ENCODE measurements around the gene TMEM176A. TPM values are rescaled to one million over a fixed set of nuclear protein-coding genes. Genes with fewer than 3 reads are reported as not detected.

The TMEM176A gene, protein sequence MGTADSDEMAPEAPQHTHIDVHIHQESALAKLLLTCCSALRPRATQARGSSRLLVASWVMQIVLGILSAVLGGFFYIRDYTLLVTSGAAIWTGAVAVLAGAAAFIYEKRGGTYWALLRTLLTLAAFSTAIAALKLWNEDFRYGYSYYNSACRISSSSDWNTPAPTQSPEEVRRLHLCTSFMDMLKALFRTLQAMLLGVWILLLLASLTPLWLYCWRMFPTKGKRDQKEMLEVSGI
- 0.25 TPM for polyA plus RNA-seq (2013, experiment 1 of 2)
- 0.14 TPM for polyA plus RNA-seq (2013, experiment 2 of 2)

DNA sequence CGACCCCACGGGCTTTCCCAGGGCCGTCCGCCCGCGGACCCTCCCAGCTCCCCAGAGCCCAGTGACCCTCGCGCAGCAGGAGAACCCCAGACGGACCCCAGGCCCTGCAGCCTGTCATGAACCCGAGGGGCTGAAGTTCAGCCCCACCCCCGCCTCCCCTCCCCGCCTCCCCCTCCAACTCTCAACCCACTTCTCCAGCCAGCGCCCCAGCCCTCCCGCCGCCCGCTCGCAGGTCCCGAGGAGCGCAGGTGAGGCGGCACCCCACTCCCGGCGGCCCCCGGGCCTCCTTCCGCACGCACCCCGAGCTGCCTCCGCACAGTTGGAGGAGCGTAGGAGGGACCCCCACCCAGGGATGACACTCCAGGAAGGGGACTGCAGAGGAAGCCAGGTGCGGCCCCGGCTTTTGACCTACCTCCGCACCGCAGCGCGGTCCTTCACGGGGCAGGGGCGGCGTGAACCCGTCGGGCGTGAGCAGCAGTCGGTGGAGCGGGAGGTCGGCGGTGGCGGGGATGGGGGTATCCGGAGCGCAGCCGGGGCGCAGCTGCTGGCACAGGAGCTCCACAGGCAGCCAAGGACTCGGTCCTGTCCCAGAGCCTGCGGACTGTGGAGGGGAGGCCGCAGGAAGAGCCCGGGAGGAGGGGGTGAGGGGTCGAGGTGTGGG lies at the start of gene TMEM176A:
TSS of gene TMEM176A (plus strand) at position 189 of the 661 bp plus-strand sequence. CDS start 782 bp downstream, outside the sequence.
- Histone ChIP-seq H2AK5ac (ENCODE audit: low read length) (no peak within 1 kb of the TSS), H3K36me3 (ENCODE audit: control insufficient read depth, insufficient read depth, low read length) (no peaks in the 10 kb centered on the region), H3K56ac (ENCODE audit: low read length) (no peak within 1 kb of the TSS), H4K8ac (ENCODE audit: low read depth, low read length) (no peak within 1 kb of the TSS), H2BK120ac (ENCODE audit: low read depth, low read length) (no peak within 1 kb of the TSS), H3K4me1 (ENCODE audit: control insufficient read depth, low read depth, low read length) (no peaks in the 10 kb centered on the region), H3K18ac (ENCODE audit: low read length) (no peak within 1 kb of the TSS), H3K23ac (ENCODE audit: low read length) (no peak within 1 kb of the TSS), H3K27me3 (ENCODE audit: insufficient read depth, low read length, poor library complexity) (peaks cover 33% of the 10 kb centered on the region), H3K4me3 (ENCODE audit: low read length) (no peak within 1 kb of the TSS), H3K79me1 (ENCODE audit: low read length) (no peaks in the 10 kb centered on the region), H3K9ac (ENCODE audit: low read length) (no peak within 1 kb of the TSS), H3K4me2 (ENCODE audit: low read length) (peak within 1 kb of the TSS; percentile 38), H3K79me2 (ENCODE audit: control insufficient read depth, insufficient read depth, low read length) (no peaks in the 10 kb centered on the region), H2BK5ac (ENCODE audit: low read length) (no peak within 1 kb of the TSS), H2BK15ac (replicated peaks; ENCODE audit: low read depth) (no peak within 1 kb of the TSS), H4K5ac (ENCODE audit: low read length) (no peak within 1 kb of the TSS), H3K27ac (ENCODE audit: low read depth, low read length) (no peak within 1 kb of the TSS), H3K4ac (ENCODE audit: low read depth, low read length) (no peak within 1 kb of the TSS)
- WGBS (ENCODE audit: extremely low coverage, insufficient coverage, low lambda C conversion rate), result no CpG with 5 or more reads among the region's 54 CpGs
- no peak for DNase-seq

DNA sequence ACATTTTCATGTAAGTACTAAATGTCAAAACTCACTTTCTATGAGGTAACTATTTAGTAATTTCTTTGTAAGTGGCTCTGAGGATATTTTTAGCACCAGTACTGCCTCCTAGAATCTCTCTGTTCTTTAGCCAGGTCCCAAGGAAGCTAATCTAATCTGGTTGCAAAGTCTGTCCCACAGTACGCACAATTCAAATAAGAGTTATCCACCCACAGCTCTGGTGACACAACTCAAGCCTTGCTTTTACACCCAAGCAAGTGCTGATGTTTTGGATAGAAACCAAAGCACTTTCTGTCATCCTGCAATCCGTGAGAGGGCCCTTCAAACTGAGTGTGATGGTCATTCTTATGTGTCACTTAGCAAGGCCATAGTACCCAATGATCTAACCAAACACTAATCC lies 48.9 kb upstream of the TMEM176A start:
- Histone ChIP-seq H4K5ac (ENCODE audit: low read length) (no peak overlapping the region), H3K36me3 (ENCODE audit: control insufficient read depth, insufficient read depth, low read length) (no peaks in the 10 kb centered on the region), H3K79me1 (ENCODE audit: low read length) (no peaks in the 10 kb centered on the region), H2BK5ac (ENCODE audit: low read length) (no peak overlapping the region), H3K4me2 (ENCODE audit: low read length) (no peak overlapping the region), H2BK15ac (replicated peaks; ENCODE audit: low read depth) (no peak overlapping the region), H3K9ac (ENCODE audit: low read length) (no peak overlapping the region), H3K4me1 (ENCODE audit: control insufficient read depth, low read depth, low read length) (no peaks in the 10 kb centered on the region), H3K79me2 (ENCODE audit: control insufficient read depth, insufficient read depth, low read length) (no peaks in the 10 kb centered on the region), H3K56ac (ENCODE audit: low read length) (no peak overlapping the region), H3K27ac (ENCODE audit: low read depth, low read length) (no peak overlapping the region), H3K27me3 (ENCODE audit: insufficient read depth, low read length, poor library complexity) (peaks cover 4% of the 10 kb centered on the region), H3K18ac (ENCODE audit: low read length) (no peak overlapping the region), H4K8ac (ENCODE audit: low read depth, low read length) (no peak overlapping the region), H3K4me3 (ENCODE audit: low read length) (no peak overlapping the region), H3K23ac (ENCODE audit: low read length) (no peak overlapping the region), H2AK5ac (ENCODE audit: low read length) (no peak overlapping the region), H3K4ac (ENCODE audit: low read depth, low read length) (no peak overlapping the region), H2BK120ac (ENCODE audit: low read depth, low read length) (no peak overlapping the region)
- no CpG with 5 or more reads among the region's 2 CpGs for WGBS (ENCODE audit: extremely low coverage, insufficient coverage, low lambda C conversion rate)
- no peak for DNase-seq

DNA sequence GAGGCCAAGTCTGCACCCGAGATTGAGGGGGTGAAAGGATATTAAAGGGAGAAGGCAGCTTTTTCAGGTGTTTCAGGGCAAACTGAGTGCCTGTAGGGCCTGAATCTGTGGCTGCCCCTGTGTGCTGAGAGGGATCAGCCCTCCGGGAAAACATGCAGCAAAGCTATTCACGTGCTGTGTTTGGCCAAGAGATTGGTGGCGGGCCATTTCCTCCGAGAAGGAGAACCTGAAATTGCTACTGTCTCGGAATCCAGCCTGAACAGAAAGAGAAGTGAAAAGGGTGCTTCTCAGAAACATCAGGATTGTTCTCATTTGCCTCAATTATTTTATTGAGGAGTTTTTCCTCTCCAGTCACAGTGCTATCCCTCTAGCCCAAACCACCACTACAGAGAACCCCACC lies 47.3 kb upstream of the TMEM176A start:
- H3K79me2 ChIP-seq (ENCODE audit: control insufficient read depth, insufficient read depth, low read length), result no peaks in the 10 kb centered on the region
- H2BK15ac ChIP-seq (replicated peaks; ENCODE audit: low read depth), result no peak overlapping the region
- peaks cover 4% of the 10 kb centered on the region for H3K27me3 ChIP-seq (ENCODE audit: insufficient read depth, low read length, poor library complexity)
- no peak overlapping the region for H3K4me2 ChIP-seq (ENCODE audit: low read length)
- no CpG with 5 or more reads among the region's 6 CpGs for WGBS (ENCODE audit: extremely low coverage, insufficient coverage, low lambda C conversion rate)
- H3K27ac ChIP-seq (ENCODE audit: low read depth, low read length), result no peak overlapping the region
- H3K79me1 ChIP-seq (ENCODE audit: low read length), result no peaks in the 10 kb centered on the region
- no peak overlapping the region for H2AK5ac ChIP-seq (ENCODE audit: low read length)
- H3K36me3 ChIP-seq (ENCODE audit: control insufficient read depth, insufficient read depth, low read length), result no peaks in the 10 kb centered on the region
- H3K23ac ChIP-seq (ENCODE audit: low read length), result no peak overlapping the region
- DNase-seq, result no peak
- H2BK5ac ChIP-seq (ENCODE audit: low read length), result no peak overlapping the region
- H3K9ac ChIP-seq (ENCODE audit: low read length), result no peak overlapping the region
- H3K18ac ChIP-seq (ENCODE audit: low read length), result no peak overlapping the region
- H2BK120ac ChIP-seq (ENCODE audit: low read depth, low read length), result no peak overlapping the region
- no peak overlapping the region for H3K4me3 ChIP-seq (ENCODE audit: low read length)
- H4K8ac ChIP-seq (ENCODE audit: low read depth, low read length), result no peak overlapping the region
- no peak overlapping the region for H4K5ac ChIP-seq (ENCODE audit: low read length)
- no peak overlapping the region for H3K4ac ChIP-seq (ENCODE audit: low read depth, low read length)
- no peak overlapping the region for H3K56ac ChIP-seq (ENCODE audit: low read length)
- no peaks in the 10 kb centered on the region for H3K4me1 ChIP-seq (ENCODE audit: control insufficient read depth, low read depth, low read length)

DNA sequence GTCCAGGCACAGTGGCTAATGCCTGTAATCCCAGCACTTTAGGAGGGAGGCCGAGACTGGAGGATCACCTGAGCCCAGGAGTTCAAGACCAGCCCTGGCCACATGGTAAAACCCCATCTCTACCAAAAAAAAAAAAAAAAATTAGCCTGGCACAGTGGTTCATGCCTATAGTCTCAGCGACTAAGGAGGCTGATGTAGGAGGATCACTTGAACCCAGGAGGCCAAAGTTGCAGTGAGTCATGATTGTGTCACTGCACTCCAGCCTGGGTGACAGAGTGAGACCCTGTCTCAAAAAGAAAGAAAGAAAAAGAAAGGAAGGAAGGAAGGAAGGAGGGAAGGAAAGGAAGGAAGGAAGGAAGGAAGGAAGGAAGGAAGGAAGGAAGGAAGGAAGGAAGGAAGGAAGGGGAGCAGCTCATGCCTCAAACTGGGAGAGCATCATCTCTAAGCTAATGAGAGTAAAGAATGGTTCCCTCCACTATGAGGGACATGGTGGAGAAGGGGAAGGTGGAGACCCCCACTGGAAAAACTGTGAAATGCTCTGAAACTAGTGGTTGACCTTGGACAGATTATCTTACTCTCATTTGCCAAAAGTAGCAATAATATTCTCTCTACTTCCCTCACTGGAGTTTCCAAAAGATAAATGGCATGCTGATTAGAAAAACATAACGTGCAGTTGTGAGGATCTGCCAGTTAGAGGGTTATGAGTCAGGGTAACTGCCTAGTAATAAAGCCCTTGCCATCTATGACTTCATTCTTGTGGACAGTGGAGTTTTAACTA lies 46.6 kb upstream of the TMEM176A start:
- no peak overlapping the region for H3K4me2 ChIP-seq (ENCODE audit: low read length)
- H2BK120ac ChIP-seq (ENCODE audit: low read depth, low read length), result no peak overlapping the region
- no peak overlapping the region for H3K56ac ChIP-seq (ENCODE audit: low read length)
- no peak overlapping the region for H3K23ac ChIP-seq (ENCODE audit: low read length)
- H3K27ac ChIP-seq (ENCODE audit: low read depth, low read length), result no peak overlapping the region
- no peak overlapping the region for H2BK15ac ChIP-seq (replicated peaks; ENCODE audit: low read depth)
- no peak overlapping the region for H3K18ac ChIP-seq (ENCODE audit: low read length)
- no peak overlapping the region for H3K4ac ChIP-seq (ENCODE audit: low read depth, low read length)
- no peak overlapping the region for H4K5ac ChIP-seq (ENCODE audit: low read length)
- no peaks in the 10 kb centered on the region for H3K36me3 ChIP-seq (ENCODE audit: control insufficient read depth, insufficient read depth, low read length)
- no peak overlapping the region for H4K8ac ChIP-seq (ENCODE audit: low read depth, low read length)
- peaks cover 1% of the 10 kb centered on the region for H3K27me3 ChIP-seq (ENCODE audit: insufficient read depth, low read length, poor library complexity)
- no peak overlapping the region for H3K9ac ChIP-seq (ENCODE audit: low read length)
- H3K4me3 ChIP-seq (ENCODE audit: low read length), result no peak overlapping the region
- H3K79me1 ChIP-seq (ENCODE audit: low read length), result no peaks in the 10 kb centered on the region
- no peak overlapping the region for H2BK5ac ChIP-seq (ENCODE audit: low read length)
- H3K79me2 ChIP-seq (ENCODE audit: control insufficient read depth, insufficient read depth, low read length), result no peaks in the 10 kb centered on the region
- H2AK5ac ChIP-seq (ENCODE audit: low read length), result no peak overlapping the region
- WGBS (ENCODE audit: extremely low coverage, insufficient coverage, low lambda C conversion rate), result no CpG with 5 or more reads among the region's 3 CpGs
- peak; percentile 48 for DNase-seq
- no peaks in the 10 kb centered on the region for H3K4me1 ChIP-seq (ENCODE audit: control insufficient read depth, low read depth, low read length)

DNA sequence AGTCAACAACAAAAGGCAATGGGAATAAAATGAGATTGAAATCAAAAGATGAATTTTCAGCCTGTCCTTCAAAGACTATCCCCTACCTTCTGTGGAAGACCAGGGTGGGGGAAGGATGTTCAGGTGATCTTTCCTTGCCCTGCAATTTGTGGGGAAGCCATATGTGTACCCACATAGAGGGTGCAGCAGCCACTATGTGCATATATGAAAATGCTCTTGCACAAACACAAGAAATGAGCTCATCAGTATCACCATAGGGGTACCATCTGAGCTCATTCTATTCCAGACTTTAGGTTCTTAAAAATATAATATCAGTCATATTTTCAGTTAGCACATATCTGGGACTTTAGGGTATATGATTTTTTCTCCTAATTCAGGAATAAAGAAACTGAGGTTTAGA lies 45.6 kb upstream of the TMEM176A start:
- no peak for DNase-seq
- no peak overlapping the region for H2BK5ac ChIP-seq (ENCODE audit: low read length)

More for the DNA sequence above, 45.6 kb upstream of the TMEM176A start:
- H3K9ac ChIP-seq (ENCODE audit: low read length), result no peak overlapping the region
- H3K36me3 ChIP-seq (ENCODE audit: control insufficient read depth, insufficient read depth, low read length), result no peaks in the 10 kb centered on the region
- H3K27me3 ChIP-seq (ENCODE audit: insufficient read depth, low read length, poor library complexity), result no peaks in the 10 kb centered on the region
- H2BK15ac ChIP-seq (replicated peaks; ENCODE audit: low read depth), result no peak overlapping the region
- H2BK120ac ChIP-seq (ENCODE audit: low read depth, low read length), result no peak overlapping the region
- no peak overlapping the region for H3K4ac ChIP-seq (ENCODE audit: low read depth, low read length)
- no peak overlapping the region for H3K18ac ChIP-seq (ENCODE audit: low read length)
- H4K5ac ChIP-seq (ENCODE audit: low read length), result no peak overlapping the region
- H3K4me3 ChIP-seq (ENCODE audit: low read length), result no peak overlapping the region
- H2AK5ac ChIP-seq (ENCODE audit: low read length), result no peak overlapping the region
- no peaks in the 10 kb centered on the region for H3K79me2 ChIP-seq (ENCODE audit: control insufficient read depth, insufficient read depth, low read length)
- no peaks in the 10 kb centered on the region for H3K79me1 ChIP-seq (ENCODE audit: low read length)
- H3K27ac ChIP-seq (ENCODE audit: low read depth, low read length), result no peak overlapping the region
- no peak overlapping the region for H3K56ac ChIP-seq (ENCODE audit: low read length)
- H3K4me1 ChIP-seq (ENCODE audit: control insufficient read depth, low read depth, low read length), result no peaks in the 10 kb centered on the region
- no peak overlapping the region for H4K8ac ChIP-seq (ENCODE audit: low read depth, low read length)
- no peak overlapping the region for H3K23ac ChIP-seq (ENCODE audit: low read length)
- H3K4me2 ChIP-seq (ENCODE audit: low read length), result no peak overlapping the region

Data from mesendoderm (in vitro differentiated cells).